Epithelial cell of esophagus (primary cell): Measurements from ENCODE around the gene ZNF92.
A peak's percentile ranks its signal among the peaks of the same experiment; 100 is the strongest.
"Not testable (repeated sequence)": the region's sequence is repeated elsewhere in the genome, so short reads cannot be mapped to it uniquely, and the experiment has no call there.

Experiments
- DNase-seq: peaks from one replicate; pipeline ENCODE4 v3.0.0; 2010; ENCODE audit warnings: low read depth
- H3K4me3 ChIP-seq: 2 replicates; pipeline ENCODE4 v1.5.1; 2011; ENCODE audit warnings: mild to moderate bottlenecking, low read length, control low read depth
- TF ChIP-seq, protein P1 (sequence below): IDR thresholded peaks from 2 replicates; pipeline ENCODE4 v1.5.1; 2011; ENCODE audit warnings: low read depth, mild to moderate bottlenecking, low read length, control low read depth, inconsistent platforms; ENCODE audit not compliant: insufficient read depth; ENCODE audit errors: missing control alignments

The ZNF92 gene

DNA sequence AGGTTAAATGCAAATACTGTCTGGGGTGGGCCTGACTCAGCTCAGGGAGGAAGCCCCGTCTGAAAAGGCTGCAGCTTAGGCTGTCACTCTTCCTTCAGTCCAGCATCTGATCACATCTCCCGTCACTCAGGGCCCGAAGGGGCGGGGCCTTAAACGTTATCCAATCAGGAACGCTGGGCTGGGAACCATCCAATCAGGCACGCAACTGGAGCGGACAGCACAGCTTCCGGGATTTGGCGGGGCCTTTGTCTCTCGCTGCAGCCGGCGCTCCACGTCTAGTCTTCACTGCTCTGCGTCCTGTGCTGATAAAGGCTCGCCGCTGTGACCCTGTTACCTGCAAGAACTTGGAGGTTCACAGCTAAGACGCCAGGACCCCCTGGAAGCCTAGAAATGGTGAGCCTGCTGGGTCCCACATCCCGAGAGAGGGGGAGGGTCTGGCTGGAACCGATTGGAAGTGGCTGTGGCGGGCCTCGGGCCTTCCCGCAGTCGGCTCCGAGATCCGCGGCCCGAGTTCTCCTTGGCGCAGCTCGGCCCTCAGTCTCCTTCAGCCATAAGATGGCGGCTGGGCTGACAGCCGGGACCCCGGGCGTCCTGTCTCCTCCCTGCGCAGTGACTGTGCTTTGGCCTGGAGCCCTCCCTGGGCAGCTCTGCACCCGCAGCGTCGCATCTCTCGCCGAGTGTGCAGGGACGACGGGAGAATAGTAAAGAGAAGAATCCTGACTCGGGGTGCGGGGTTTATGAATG is at the start of gene ZNF92:
Gene ZNF92, plus strand, starts transcription at position 248 of the 744 bp plus-strand sequence. Its CDS starts 143 bp downstream, at position 391.
- peak; percentile 98 for DNase-seq
- TF ChIP-seq, protein P1, sequence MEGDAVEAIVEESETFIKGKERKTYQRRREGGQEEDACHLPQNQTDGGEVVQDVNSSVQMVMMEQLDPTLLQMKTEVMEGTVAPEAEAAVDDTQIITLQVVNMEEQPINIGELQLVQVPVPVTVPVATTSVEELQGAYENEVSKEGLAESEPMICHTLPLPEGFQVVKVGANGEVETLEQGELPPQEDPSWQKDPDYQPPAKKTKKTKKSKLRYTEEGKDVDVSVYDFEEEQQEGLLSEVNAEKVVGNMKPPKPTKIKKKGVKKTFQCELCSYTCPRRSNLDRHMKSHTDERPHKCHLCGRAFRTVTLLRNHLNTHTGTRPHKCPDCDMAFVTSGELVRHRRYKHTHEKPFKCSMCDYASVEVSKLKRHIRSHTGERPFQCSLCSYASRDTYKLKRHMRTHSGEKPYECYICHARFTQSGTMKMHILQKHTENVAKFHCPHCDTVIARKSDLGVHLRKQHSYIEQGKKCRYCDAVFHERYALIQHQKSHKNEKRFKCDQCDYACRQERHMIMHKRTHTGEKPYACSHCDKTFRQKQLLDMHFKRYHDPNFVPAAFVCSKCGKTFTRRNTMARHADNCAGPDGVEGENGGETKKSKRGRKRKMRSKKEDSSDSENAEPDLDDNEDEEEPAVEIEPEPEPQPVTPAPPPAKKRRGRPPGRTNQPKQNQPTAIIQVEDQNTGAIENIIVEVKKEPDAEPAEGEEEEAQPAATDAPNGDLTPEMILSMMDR, result no peak
- H3K4me3 ChIP-seq, result peak within 1 kb of the TSS; percentile 87

DNA sequence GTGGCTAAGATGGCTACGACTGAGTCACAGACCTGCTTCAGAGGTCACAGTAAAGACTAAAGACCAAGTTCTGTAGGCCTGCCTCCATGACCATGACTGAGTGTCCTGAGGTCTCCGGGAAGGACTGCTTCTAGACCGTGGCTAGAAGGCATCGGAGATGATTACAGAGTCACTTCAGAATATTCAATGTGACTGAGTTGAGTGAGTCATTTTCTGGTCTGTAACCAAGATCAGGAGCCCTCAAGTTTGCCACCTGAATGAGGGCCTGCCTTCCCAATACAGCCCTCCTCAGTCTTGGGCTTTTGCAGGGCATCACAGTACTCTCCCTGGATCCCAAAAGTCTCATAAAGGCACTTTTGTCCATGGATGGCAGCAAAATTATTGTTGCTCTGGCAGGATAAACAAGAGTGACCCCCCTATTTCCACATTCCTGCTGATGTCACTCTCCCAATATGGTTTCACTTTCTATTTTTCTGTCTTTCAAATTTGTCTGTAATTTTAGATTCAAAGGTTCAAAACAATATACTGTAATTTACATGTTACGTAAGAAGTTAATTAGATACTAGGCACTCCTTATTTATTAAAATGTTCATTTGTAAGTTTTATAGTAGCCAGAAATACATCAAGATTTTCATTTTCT is 47.7 kb upstream of the ZNF92 start:
- TF ChIP-seq, protein P1, result no peak
- H3K4me3 ChIP-seq, result no peak overlapping the region
- no peak for DNase-seq

DNA sequence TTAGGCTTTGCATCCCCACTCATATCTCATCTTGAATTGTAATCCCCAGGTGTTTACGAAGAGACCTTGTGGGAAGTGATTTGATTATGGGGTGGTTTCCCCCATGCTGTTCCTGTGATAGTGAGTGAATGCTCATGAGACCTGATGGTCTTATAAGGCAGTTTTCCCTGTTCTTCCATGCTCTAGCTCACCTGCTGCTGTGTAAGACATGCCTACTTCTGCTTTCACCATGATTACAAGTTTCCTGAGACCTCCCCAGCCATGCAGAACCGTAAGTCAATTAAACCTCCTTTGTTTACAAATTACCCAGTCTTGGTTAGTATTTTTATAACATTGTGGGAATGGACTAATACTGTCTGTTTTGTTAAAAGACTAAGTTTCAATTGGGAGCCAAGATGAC is 35.3 kb upstream of the ZNF92 start:
- DNase-seq, result no peak
- no peak overlapping the region for H3K4me3 ChIP-seq
- TF ChIP-seq, protein P1, result no peak

DNA sequence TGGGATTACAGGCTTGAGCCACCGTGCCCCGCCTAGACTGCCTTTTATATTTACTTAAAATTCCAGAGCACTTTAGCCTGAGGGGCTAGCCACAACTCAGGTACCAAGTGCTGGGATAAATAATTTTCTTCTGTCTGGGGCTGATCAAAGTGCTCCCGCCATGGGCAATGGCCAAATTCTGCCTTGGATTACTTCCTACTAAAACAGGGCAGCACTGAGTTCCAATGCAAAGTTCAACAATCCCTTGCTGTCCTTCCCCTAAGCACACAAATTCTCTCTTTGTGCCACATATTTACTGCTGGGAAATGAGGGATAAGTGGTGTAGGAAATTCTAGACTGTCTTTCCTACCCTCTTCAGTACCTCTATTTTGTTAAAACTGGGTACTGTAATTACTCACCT is 34.4 kb upstream of the ZNF92 start:
- no peak for DNase-seq
- TF ChIP-seq, protein P1, result no peak
- no peak overlapping the region for H3K4me3 ChIP-seq

DNA sequence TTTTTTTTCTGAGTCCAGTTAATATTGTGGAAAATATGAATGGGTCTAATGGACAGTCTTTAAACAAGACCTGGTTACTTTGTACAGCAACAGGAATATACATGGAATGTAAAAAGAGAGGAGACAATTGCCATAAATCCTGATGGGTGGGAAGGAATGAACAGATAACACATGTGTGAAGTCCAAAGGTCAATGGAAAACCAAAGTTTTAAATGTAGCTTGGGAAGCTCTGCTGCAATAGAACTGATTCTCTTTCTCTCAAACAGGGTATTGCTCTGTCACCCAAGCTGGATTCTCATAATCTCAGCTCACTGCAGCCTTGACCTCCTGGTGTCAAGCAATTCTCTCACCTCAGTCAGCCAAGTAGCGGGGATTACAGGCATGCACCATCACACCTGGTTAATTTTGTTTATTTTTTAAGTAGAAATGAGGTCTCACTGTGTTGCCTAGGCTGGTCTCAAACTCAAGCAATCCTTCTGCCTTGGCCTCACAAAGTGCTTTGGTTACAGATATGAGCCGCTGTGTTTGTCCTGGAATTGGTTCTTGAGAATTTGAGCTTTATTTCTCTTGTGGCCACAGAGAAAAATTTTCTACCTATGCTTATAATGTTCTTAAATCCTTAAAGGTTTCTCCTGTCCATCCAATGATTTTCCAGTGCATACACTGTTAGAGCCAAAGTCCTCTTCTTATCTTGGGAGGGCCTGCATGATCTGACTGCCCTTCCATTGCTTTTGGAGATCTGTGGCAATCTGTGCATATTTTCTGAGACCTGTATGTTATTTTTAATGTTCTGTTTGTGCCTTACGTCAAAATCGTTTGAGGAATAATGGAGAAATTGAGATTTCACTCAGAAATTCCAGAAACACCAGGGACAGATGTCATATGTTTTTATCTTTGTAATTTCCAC is 30.7 kb upstream of the ZNF92 start:
- DNase-seq, result no peak
- TF ChIP-seq, protein P1, result no peak
- H3K4me3 ChIP-seq, result no peak overlapping the region

DNA sequence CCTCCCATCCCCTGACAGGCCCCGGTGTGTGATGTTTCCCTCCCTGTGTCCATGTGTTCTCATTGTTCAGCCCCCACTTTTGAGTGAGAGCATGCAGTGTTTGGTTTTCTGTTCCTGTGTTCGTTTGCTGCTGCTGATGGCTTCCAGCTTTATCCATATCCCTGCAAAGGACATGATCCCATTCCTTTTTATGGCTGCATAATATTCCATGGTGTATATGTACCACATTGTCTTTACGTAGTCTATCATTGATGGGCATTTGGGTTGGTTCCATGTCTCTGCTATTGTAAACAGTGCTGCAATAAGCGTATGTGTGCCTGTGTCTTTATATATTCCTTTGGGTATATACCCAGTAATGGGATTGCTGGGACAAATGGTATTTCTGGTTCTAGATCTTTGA is 29.1 kb upstream of the ZNF92 start:
- not testable (repeated sequence) for DNase-seq, H3K4me3 ChIP-seq

DNA sequence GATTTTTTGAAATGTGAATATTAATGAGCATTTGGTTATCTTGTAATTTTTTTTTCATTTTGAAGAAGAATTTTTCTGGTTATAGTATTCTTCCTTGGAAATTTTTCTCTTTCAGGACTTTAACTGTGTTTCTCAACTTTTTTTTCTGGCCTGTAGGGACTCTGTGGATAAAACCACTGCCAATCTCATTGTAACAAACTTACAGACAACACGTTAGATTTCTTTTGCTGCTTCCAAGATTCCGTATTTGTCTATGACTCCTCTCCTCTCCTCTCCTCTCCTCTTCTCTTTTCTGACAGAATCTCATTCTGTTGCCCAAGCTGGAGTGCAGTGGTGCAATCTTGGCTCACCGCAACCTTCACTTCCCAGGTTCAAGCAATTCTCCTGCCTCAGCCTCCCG is 19.4 kb upstream of the ZNF92 start:
- no peak for DNase-seq
- TF ChIP-seq, protein P1, result no peak
- H3K4me3 ChIP-seq, result no peak overlapping the region
